ACC112 (cell line): Measurements from ENCODE around the gene TRIM62.

Experiments
- H2AFZ ChIP-seq: fragments of 200-600 bp; sonication (generic); one replicate; pipeline ENCODE4 v1.6.0; 2017; ENCODE audit warnings: antibody characterized with exemption, low read length; ENCODE audit not compliant: unreplicated experiment
- H3K27ac ChIP-seq: fragments of 200-600 bp; sonication (generic); 2 replicates; pipeline ENCODE4 v1.5.1; 2014; ENCODE audit warnings: low read depth, mild to moderate bottlenecking, antibody characterized with exemption, low read length, moderate library complexity
- H3K27me3 ChIP-seq: fragments of 200-600 bp; sonication (generic); 2 replicates; pipeline ENCODE4 v1.6.1; 2014; ENCODE audit warnings: mild to moderate bottlenecking, antibody characterized with exemption, low read length, moderate library complexity, mixed read lengths; ENCODE audit not compliant: insufficient read depth
- H3K36me3 ChIP-seq: fragments of 200-600 bp; sonication (generic); 2 replicates; pipeline ENCODE4 v1.6.1; 2016; ENCODE audit warnings: mild to moderate bottlenecking, antibody characterized with exemption, low read length, moderate library complexity, mixed read lengths; ENCODE audit not compliant: insufficient read depth
- H3K4me1 ChIP-seq: fragments of 200-600 bp; sonication (generic); one replicate; pipeline ENCODE4 v1.6.1; 2016; ENCODE audit warnings: low read length, mixed read lengths; ENCODE audit not compliant: insufficient read depth, unreplicated experiment, control insufficient read depth
- H3K4me3 ChIP-seq: fragments of 200-600 bp; sonication (generic); 2 replicates; pipeline ENCODE4 v1.5.1; 2014; ENCODE audit warnings: mild to moderate bottlenecking, low read depth, low read length
- H3K79me2 ChIP-seq: fragments of 200-600 bp; sonication (generic); one replicate; pipeline ENCODE4 v1.6.0; 2016; ENCODE audit warnings: low read length; ENCODE audit not compliant: control insufficient read depth, unreplicated experiment, insufficient read depth

Gene TRIM62

DNA sequence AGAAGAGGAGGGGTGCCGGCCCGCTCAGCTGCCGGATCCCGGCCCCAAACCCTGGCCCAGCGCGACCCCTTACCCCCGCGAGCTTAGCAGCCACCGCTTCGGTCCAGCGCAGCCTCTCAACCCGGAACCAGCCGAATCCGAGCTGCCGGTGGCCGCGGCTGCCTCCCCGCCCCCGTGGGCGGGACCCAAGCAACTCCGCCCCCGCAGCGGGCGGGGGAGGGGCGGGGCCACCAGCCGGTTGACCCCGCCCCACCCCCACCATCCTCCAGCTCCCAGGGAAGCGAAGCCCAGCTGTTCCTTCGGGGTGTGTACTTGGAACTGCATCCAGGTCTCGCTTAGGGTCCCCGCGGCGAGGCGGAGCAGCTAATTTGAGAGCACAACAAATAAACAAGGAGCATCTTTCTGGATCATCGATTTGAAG is at the start of gene TRIM62:
TRIM62 (minus strand) TSS at position 123 of the 421 bp plus-strand sequence. CDS start 611 bp downstream, outside the sequence.
- Histone ChIP-seq H2AFZ (peak within 1 kb of the TSS; percentile 53), H3K27me3 (peaks cover 13% of the 10 kb centered on the region; the same call in 1 of the 2 replicates), H3K4me1 (peaks cover 11% of the 10 kb centered on the region), H3K36me3 (no peaks in the 10 kb centered on the region), H3K4me3 (peak within 1 kb of the TSS; percentile 89), H3K79me2 (no peaks in the 10 kb centered on the region), H3K27ac (no peak within 1 kb of the TSS)

DNA sequence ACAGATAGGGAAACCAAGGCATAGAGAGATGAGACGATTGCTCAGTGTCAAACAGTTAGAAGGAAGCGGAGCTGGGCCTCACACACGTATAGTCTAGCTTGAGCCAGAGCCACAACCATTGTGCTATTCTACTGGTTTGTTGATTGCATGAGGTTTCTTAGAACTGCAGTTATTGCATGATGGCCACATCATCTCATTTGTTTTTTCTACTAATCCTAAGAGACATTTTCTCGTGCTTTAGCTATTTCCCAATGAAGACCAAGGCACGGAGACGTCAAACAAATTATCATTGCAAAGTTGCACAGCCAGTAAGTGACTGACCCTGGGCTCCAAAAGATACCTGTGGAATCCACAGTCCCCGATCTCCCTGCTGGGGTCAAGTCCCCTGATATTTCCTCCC is 49.3 kb upstream of the TRIM62 start:
- Histone ChIP-seq H3K79me2 (no peaks in the 10 kb centered on the region), H3K27me3 (peaks cover 15% of the 10 kb centered on the region; the same call in 1 of the 2 replicates), H3K27ac (no peak overlapping the region), H2AFZ (no peak overlapping the region), H3K4me1 (peaks cover 7% of the 10 kb centered on the region), H3K4me3 (no peak overlapping the region), H3K36me3 (no peaks in the 10 kb centered on the region)

DNA sequence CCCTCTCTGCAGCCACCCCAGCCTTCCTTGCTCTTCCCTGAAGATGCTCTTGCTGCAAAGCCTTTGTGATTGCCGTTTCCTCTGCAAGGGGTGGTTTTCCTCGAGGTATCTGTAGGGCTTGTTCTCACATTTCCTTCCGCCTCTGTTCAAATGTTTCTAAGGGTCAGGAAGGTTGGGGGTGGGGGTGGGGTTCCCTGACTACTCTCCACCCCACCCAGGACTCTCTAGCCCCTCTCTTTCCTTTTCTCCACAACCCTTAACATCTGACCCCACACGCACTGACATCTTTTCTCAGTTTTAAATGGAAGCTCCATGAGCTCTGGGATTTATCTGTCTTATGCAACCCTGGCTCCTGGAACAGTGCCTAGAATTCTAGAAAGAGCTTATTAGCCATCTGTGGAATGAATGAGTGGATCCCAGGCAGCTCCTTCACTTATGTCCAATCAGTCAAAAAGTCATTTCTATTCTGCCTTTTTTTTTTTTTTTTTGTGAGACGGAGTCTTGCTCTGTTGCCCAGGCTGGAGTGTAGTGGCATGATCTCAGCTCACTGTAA is 47.2 kb upstream of the TRIM62 start:
- H3K79me2 ChIP-seq = no peaks in the 10 kb centered on the region
- H3K4me3 ChIP-seq = no peak overlapping the region; the same call in 1 of the 2 replicates
- H3K27ac ChIP-seq = no peak overlapping the region
- H2AFZ ChIP-seq = no peak overlapping the region
- no peaks in the 10 kb centered on the region for H3K36me3 ChIP-seq
- peaks cover 7% of the 10 kb centered on the region for H3K4me1 ChIP-seq
- peaks cover 33% of the 10 kb centered on the region for H3K27me3 ChIP-seq

DNA sequence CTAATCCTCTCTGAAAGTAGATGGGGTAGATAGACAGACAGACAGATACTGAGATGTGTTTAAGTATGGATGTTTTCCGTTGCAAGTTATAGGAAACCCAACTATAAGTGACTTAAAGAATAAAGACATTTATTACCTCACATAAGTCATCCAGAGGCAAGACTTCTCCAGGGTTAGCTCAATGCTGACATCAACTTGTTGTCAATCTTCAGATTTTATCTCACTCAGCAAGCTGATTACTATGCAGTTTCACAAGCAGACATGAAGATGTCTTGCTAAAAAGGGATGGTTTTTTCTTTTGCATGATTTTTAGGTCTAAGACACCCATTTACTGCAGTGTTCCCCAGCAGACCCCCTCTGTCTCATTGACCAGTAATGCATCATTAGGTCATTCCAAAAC is 43.7 kb upstream of the TRIM62 start:
- H3K4me3 ChIP-seq = no peak overlapping the region
- H2AFZ ChIP-seq = no peak overlapping the region
- H3K4me1 ChIP-seq = peaks cover 7% of the 10 kb centered on the region
- no peak overlapping the region for H3K27ac ChIP-seq
- H3K27me3 ChIP-seq = peaks cover 31% of the 10 kb centered on the region
- no peaks in the 10 kb centered on the region for H3K79me2 ChIP-seq
- no peaks in the 10 kb centered on the region for H3K36me3 ChIP-seq

DNA sequence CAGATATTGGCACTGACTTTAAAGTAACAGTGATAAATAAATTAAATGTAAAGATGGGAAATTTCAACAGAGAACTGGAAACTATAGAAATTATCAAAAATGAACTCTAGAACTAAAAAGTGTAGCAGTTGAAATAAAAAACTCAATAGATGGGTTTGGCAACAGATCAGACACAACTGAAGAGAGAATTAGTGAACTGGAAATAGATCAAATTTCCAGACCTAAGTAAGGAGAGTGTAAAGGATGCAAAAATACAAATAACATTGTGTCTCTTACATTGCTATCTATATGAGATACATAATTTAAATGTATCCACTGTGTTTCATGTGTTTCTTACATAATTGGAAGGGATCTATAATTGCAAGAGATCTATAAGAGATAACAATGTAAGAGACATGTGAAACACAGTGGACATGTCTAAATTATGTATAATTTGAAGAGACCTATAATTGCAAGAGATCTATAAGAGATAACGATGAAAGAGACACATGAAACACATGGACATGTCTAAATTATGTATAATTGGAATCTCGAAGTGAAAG is 42.4 kb upstream of the TRIM62 start:
- Histone ChIP-seq H3K4me3 (no peak overlapping the region), H3K27ac (no peak overlapping the region), H3K4me1 (peaks cover 10% of the 10 kb centered on the region), H3K27me3 (peaks cover 25% of the 10 kb centered on the region), H3K36me3 (no peaks in the 10 kb centered on the region), H2AFZ (no peak overlapping the region), H3K79me2 (no peaks in the 10 kb centered on the region)

DNA sequence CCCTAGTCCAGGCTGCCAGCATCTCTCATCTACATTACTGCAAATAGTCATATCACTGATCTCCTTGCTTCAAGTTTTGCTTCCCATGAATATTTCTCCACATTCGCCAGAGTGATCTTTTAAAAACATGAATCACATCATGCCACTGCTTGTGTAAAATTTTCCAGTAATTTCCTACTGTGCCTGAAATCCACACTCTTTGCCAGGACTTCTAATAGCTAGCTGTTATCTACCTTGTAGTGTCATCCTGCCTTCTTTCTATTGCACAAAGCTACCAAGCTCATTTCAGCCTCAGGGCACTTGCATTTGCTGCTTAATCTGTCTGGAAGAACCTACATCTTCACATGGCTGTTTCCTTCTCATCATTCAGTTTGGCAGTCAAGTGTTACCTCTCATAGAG is 40.5 kb upstream of the TRIM62 start:
- no peak overlapping the region for H2AFZ ChIP-seq
- no peak overlapping the region for H3K27ac ChIP-seq
- H3K4me1 ChIP-seq = peaks cover 3% of the 10 kb centered on the region
- H3K79me2 ChIP-seq = no peaks in the 10 kb centered on the region
- H3K27me3 ChIP-seq = peaks cover 17% of the 10 kb centered on the region
- H3K36me3 ChIP-seq = no peaks in the 10 kb centered on the region
- no peak overlapping the region for H3K4me3 ChIP-seq

DNA sequence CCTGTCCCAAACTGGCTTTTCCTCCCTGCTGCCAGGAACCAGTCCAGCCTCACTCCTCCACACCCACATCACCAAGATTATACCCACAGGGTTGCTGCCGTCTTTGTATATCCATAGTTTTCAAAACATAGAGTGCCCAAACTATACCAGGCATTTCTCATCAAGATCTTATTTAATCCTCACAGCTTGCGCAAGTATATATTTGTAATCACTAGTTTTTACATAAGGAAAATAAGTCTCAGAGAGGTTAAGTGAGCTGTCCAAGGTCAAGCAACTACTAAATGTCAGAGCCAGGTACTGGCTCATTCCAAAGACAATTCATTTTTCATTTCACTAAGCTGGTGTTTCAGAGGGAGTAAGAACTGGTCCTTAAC is 39.5 kb upstream of the TRIM62 start:
- no peak overlapping the region for H2AFZ ChIP-seq
- H3K4me3 ChIP-seq = no peak overlapping the region

DNA sequence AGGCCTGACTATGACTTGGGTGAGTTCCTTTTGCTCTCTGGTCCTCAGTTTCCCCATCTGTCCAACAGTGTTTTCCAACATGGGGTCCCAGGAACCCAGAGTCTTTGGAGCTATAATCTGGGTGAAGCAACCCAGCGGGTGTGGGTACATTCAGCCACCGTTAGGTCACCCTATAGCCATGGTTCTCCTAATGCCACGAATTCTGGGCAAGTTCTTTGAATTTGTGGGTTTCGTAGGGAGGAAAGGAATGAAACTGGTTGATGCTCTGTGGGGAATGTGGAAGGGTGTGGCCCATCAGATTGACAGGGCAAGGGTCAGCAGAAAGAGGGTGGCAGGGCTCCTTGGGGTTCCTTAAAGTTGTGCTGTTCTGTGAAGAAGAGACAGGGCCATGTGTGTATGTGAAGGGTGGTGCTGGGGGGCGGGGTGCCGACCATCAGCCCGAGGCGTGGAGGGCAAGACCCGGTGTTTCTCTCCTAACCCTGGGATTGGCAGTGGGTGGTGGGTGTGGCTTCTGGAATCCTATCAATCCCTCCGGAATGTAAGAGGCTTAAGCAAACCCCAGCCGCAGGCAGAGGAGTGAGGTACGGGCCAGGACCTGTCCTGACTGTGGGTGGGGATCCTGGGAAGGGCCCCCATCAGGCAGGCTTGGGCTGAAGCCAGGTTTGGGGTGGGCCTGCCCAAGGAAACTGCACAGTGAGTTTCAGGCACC is 39.0 kb upstream of the TRIM62 start:
- peaks cover 3% of the 10 kb centered on the region for H3K4me1 ChIP-seq
- no peak overlapping the region for H3K27ac ChIP-seq
- no peak overlapping the region for H2AFZ ChIP-seq
- H3K79me2 ChIP-seq = no peaks in the 10 kb centered on the region
- H3K4me3 ChIP-seq = no peak overlapping the region
- peaks cover 16% of the 10 kb centered on the region for H3K27me3 ChIP-seq
- H3K36me3 ChIP-seq = no peaks in the 10 kb centered on the region

More for the DNA sequence above, 39.5 kb upstream of the TRIM62 start:
- Histone ChIP-seq H3K27ac (no peak overlapping the region), H3K79me2 (no peaks in the 10 kb centered on the region), H3K4me1 (peaks cover 3% of the 10 kb centered on the region), H3K27me3 (peaks cover 17% of the 10 kb centered on the region), H3K36me3 (no peaks in the 10 kb centered on the region)

DNA sequence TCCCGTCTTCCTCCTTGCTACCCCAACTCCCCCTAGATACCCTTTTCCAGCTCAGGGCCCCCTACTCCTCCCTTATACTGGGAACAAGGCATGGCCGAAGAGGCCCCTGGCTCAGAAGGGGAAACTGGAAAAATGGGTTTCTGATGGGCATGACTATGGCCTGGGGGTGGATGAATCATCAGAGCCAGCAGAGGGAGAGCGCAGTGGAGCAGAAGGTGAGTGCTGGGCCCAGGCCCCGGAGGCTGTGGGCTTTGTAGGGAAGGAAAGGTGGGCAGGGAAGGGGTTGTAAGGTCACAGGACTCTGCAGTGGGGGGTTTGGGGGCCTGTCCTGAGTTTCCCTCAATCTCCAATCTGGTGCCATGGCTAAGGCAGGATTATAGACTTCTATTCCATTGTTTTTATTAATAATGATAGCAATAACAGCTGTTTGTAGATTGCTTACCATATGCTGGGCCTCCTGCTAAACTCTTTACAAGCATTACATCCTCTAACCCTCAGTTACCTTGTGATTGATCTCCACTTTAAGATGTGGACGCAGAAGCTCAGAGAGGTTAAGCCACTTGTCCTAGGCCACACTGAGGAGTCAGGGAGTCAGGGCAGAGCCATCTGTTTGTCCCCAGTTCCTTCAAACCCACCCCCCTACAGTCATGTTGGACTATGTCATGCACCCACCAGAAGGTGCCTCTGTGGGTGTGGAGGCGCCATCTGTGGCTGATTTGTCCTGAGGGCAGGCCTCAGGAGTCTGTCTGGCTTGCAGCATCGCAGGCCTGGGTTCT is 38.2 kb upstream of the TRIM62 start:
- Histone ChIP-seq H3K27me3 (peaks cover 11% of the 10 kb centered on the region), H2AFZ (no peak overlapping the region)

DNA sequence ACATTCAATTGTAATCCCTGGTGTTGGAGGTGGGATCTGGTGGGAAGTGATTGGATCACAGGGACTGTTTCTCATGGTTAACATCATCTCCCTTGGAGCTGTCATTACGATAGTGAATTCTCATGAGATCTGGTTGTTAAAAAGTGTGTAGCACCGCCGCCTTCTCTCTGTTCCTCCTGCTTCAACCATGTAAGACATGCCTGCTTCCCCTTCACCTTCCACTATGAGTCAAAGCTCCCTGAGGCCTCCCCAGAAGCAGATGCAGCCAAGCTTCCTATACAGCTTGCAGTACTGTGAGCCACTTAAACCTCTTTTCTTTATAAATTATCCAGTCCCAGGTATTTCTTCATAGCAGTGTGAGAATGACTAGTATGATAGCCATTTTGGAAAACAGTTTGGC is 30.1 kb upstream of the TRIM62 start:
- Histone ChIP-seq H3K36me3 (no peaks in the 10 kb centered on the region), H3K4me1 (no peaks in the 10 kb centered on the region), H3K4me3 (no peak overlapping the region), H3K79me2 (no peaks in the 10 kb centered on the region), H2AFZ (no peak overlapping the region), H3K27me3 (peaks cover 6% of the 10 kb centered on the region; the same call in 1 of the 2 replicates), H3K27ac (no peak overlapping the region)

More for the DNA sequence above, 38.2 kb upstream of the TRIM62 start:
- peaks cover 3% of the 10 kb centered on the region for H3K4me1 ChIP-seq
- H3K4me3 ChIP-seq = no peak overlapping the region
- H3K79me2 ChIP-seq = no peaks in the 10 kb centered on the region
- no peaks in the 10 kb centered on the region for H3K36me3 ChIP-seq
- no peak overlapping the region for H3K27ac ChIP-seq
